HepG2 (cell line): ENCODE data around the gene VCL. TPM values are rescaled to one million over a fixed set of nuclear protein-coding genes. Genes with fewer than 3 reads are reported as not detected.

ENCODE experiments used
- GABPA ChIP-seq, 2 experiments: IDR thresholded peaks; 2 replicates each; pipeline ENCODE4 v1.6.1; 2011 to 2016; ENCODE audit warnings: low read depth in 2 of 2, low read length in 1 of 2, missing biosample characterization in 1 of 2, missing genetic modification characterization in 1 of 2
- MBD4 ChIP-seq: IDR thresholded peaks from 2 replicates; pipeline ENCODE4 v1.6.1; 2012; ENCODE audit warnings: low read length, inconsistent platforms, borderline replicate concordance
- NONO ChIP-seq, 2 experiments: fragments of 450-650 bp in 1 of 2; sonication (generic) in 1 of 2; formaldehyde crosslinking in 1 of 2; IDR thresholded peaks in 1 of 2; conservative IDR thresholded peaks in 1 of 2; 2 replicates each; pipeline versions ENCODE4 v1.6.1 to v1.8.0; 2017 to 2022; ENCODE audit warnings: mild to moderate bottlenecking in 1 of 2, missing genetic modification reagents in 1 of 2, moderate library complexity in 1 of 2
- SRY ChIP-seq: sonication (generic); formaldehyde crosslinking; IDR thresholded peaks from 2 replicates; pipeline ENCODE4 v1.8.0; 2022; ENCODE audit warnings: mild to moderate bottlenecking, missing genetic modification reagents
- ZBTB49 ChIP-seq: sonication (generic); formaldehyde crosslinking; IDR thresholded peaks from 2 replicates; pipeline ENCODE4 v1.4.0; 2020; ENCODE audit warnings: missing genetic modification reagents, borderline replicate concordance
- ZFP91 ChIP-seq: sonication (generic); formaldehyde crosslinking; IDR thresholded peaks from 2 replicates; pipeline ENCODE4 v1.9.0; 2022; ENCODE audit warnings: missing genetic modification reagents, mild to moderate bottlenecking, borderline replicate concordance
- ZNF264 ChIP-seq: sonication (generic); formaldehyde crosslinking; IDR thresholded peaks from 2 replicates; pipeline ENCODE4 v1.4.0; 2020; ENCODE audit warnings: missing genetic modification reagents
- ZNF281 ChIP-seq: sonication (generic); formaldehyde crosslinking; IDR thresholded peaks from 2 replicates; pipeline ENCODE4 v1.4.0; 2020; ENCODE audit warnings: missing genetic modification reagents, borderline replicate concordance
- ZNF431 ChIP-seq: sonication (generic); formaldehyde crosslinking; IDR thresholded peaks from 2 replicates; pipeline ENCODE4 v1.9.0; 2022; ENCODE audit warnings: missing genetic modification reagents, low read depth, mild to moderate bottlenecking, borderline replicate concordance
- ZNF510 ChIP-seq: sonication (generic); formaldehyde crosslinking; IDR thresholded peaks from 2 replicates; pipeline ENCODE4 v1.4.0; 2020; ENCODE audit warnings: low read depth, mild to moderate bottlenecking, missing genetic modification reagents
- ZNF556 ChIP-seq: sonication (generic); formaldehyde crosslinking; IDR thresholded peaks from 2 replicates; pipeline ENCODE4 v1.4.0; 2020; ENCODE audit warnings: mild to moderate bottlenecking, missing genetic modification reagents, borderline replicate concordance
- ZNF607 ChIP-seq: sonication (generic); formaldehyde crosslinking; IDR thresholded peaks from 2 replicates; pipeline ENCODE4 v1.5.1; 2020; ENCODE audit warnings: missing genetic modification reagents, mild to moderate bottlenecking, borderline replicate concordance
- ZNF766 ChIP-seq: sonication (generic); formaldehyde crosslinking; IDR thresholded peaks from 2 replicates; pipeline ENCODE4 v1.5.0; 2020; ENCODE audit warnings: missing genetic modification reagents, borderline replicate concordance
- ZSCAN21 ChIP-seq: sonication (generic); formaldehyde crosslinking; IDR thresholded peaks from 2 replicates; pipeline ENCODE4 v1.8.0; 2022; ENCODE audit warnings: mild to moderate bottlenecking, missing genetic modification reagents, moderate library complexity, borderline replicate concordance
- polyA plus RNA-seq, 8 experiments: library from polyadenylated mRNA; depleted of rRNA in 3 of 8; stranded (reverse) in 7 of 8; unstranded in 1 of 8; fragments of >200 nt; fragmentation: Illumina TruSeq in 4 of 8; extraction: Trizol in 4 of 8; gene quantifications; 2 replicates each; pipeline versions ENCODE4 v1.2.1 to v1.2.3, GENCODE V29; 2011 to 2016; ENCODE audit warnings: low read depth in 4 of 8, missing spikeins in 1 of 8, mixed read lengths in 1 of 8; ENCODE audit not compliant: insufficient read depth in 1 of 8
- total RNA-seq, 5 experiments: library from RNA; depleted of rRNA; stranded (reverse); fragments of >200 nt; fragmentation: Illumina TruSeq; extraction: Trizol; gene quantifications; 2 replicates each; pipeline ENCODE4 v1.2.3, GENCODE V29; 2016; ENCODE audit warnings: low read depth in 1 of 5

VCL gene
- total and polyA plus RNA-seq, 2 of the 13 experiments (the other 11 are each of a cell fraction or from before 2014, with no cell fraction given) = 17.3 to 26.9 TPM

GRCh38 chr10:74150204-74150989 is 152.5 kb downstream of the VCL start, which contains the start of gene AP3M1 (continued):
- TF ChIP-seq ZFP91 = no peak
- no peak; the same call in 1 of the 2 replicates for TF ChIP-seq ZNF431 (CRISPR knock-in tag)
- no peak for TF ChIP-seq ZNF556 (CRISPR knock-in tag)
- TF ChIP-seq NONO (IDR thresholded peaks at IDR 0.05) = no peak
- 0 out of 2 replicates have a peak, but pooled peaks have one; percentile 45 for TF ChIP-seq NONO (CRISPR knock-in tag; conservative IDR thresholded peaks at IDR 0.05)
- TF ChIP-seq ZNF264 (CRISPR knock-in tag) = 0 out of 2 replicates have a peak, but pooled peaks have one; percentile 55
- 0 out of 2 replicates have a peak, but pooled peaks have one; percentile 25 for TF ChIP-seq SRY
- TF ChIP-seq MBD4 = no peak
- TF ChIP-seq ZNF607 (CRISPR knock-in tag) = no peak
- no peak for TF ChIP-seq ZBTB49 (CRISPR knock-in tag)
- no peak for TF ChIP-seq ZNF510 (CRISPR knock-in tag)
- TF ChIP-seq GABPA (IDR thresholded peaks at IDR 0.05; ENCODE audit: low read depth, low read length) = no peak
- TF ChIP-seq GABPA (CRISPR knock-in tag; IDR thresholded peaks at IDR 0.05; ENCODE audit: low read depth) = peak; percentile 65
- no peak for TF ChIP-seq ZNF281 (CRISPR knock-in tag)
- 0 out of 2 replicates have a peak, but pooled peaks have one; percentile 22 for TF ChIP-seq ZNF766
- TF ChIP-seq ZSCAN21 = no peak
